Loucy (cell line): ENCODE measurements around the gene SH3RF3.

ENCODE experiments used
- H2AFZ ChIP-seq: fragments of 200-600 bp; sonication (generic); 2 replicates; pipeline ENCODE4 v1.6.0; 2016; ENCODE audit warnings: antibody characterized with exemption, mild to moderate bottlenecking, low read length, moderate library complexity
- H3F3A ChIP-seq: fragments of 200-600 bp; 2 replicates; pipeline ENCODE4 v1.6.0; 2016; ENCODE audit warnings: antibody characterized with exemption, low read depth, mild to moderate bottlenecking
- H3K27me3 ChIP-seq: fragments of 200-600 bp; sonication (generic); 2 replicates; pipeline ENCODE4 v1.6.1; 2014; ENCODE audit warnings: low read length, mild to moderate bottlenecking; ENCODE audit not compliant: insufficient read depth, poor library complexity, severe bottlenecking
- H3K36me3 ChIP-seq: fragments of 200-600 bp; sonication (generic); 2 replicates; pipeline ENCODE4 v1.6.1; 2016; ENCODE audit warnings: low read length; ENCODE audit not compliant: insufficient read depth
- H3K4me1 ChIP-seq: fragments of 200-600 bp; sonication (generic); 2 replicates; pipeline ENCODE4 v1.5.1; 2014; ENCODE audit warnings: low read length, mild to moderate bottlenecking; ENCODE audit not compliant: insufficient read depth, poor library complexity, severe bottlenecking
- H3K4me2 ChIP-seq: fragments of 200-600 bp; sonication (generic); 2 replicates; pipeline ENCODE4 v1.6.0; 2014; ENCODE audit warnings: antibody characterized with exemption, low read length, low read depth, mild to moderate bottlenecking; ENCODE audit not compliant: poor library complexity, severe bottlenecking
- H3K4me3 ChIP-seq: fragments of 200-600 bp; sonication (generic); 2 replicates; pipeline ENCODE4 v1.5.1; 2014; ENCODE audit warnings: low read length, mild to moderate bottlenecking, mixed read lengths; ENCODE audit not compliant: poor library complexity, severe bottlenecking
- H3K79me2 ChIP-seq: fragments of 200-600 bp; sonication (generic); 2 replicates; pipeline ENCODE4 v1.6.1; 2014; ENCODE audit warnings: low read length; ENCODE audit not compliant: insufficient read depth
- H3K9ac ChIP-seq: fragments of 200-600 bp; sonication (generic); 2 replicates; pipeline ENCODE4 v1.6.0; 2014; ENCODE audit warnings: mild to moderate bottlenecking, low read depth, low read length, moderate library complexity; ENCODE audit not compliant: poor library complexity, severe bottlenecking
- H3K9me2 ChIP-seq: fragments of 200-600 bp; sonication (generic); replicated peaks from 2 replicates; pipeline ENCODE4 v1.6.1; 2016; ENCODE audit warnings: low read depth, low read length, mixed read lengths
- H3K9me3 ChIP-seq: fragments of 200-600 bp; sonication (generic); 2 replicates; pipeline ENCODE4 v1.6.1; 2014; ENCODE audit warnings: mild to moderate bottlenecking, antibody characterized with exemption, low read length, low read depth; ENCODE audit not compliant: insufficient read depth
- H4K20me1 ChIP-seq: fragments of 200-600 bp; sonication (generic); 2 replicates; pipeline ENCODE4 v1.6.0; 2014; ENCODE audit warnings: antibody characterized with exemption, low read length, mild to moderate bottlenecking; ENCODE audit not compliant: insufficient read depth, poor library complexity, severe bottlenecking
- EZH2phosphoT487 ChIP-seq: fragments of 200-600 bp; IDR thresholded peaks from 2 replicates; pipeline ENCODE4 v1.6.1; 2018; ENCODE audit warnings: antibody characterized with exemption, mild to moderate bottlenecking, moderate library complexity, borderline replicate concordance
- TF ChIP-seq, protein P1 (sequence below): fragments of 200-600 bp; sonication (generic); conservative IDR thresholded peaks from 2 replicates; pipeline ENCODE4 v1.5.1; 2014; ENCODE audit warnings: mild to moderate bottlenecking, antibody characterized with exemption, low read length

SH3RF3 gene

DNA sequence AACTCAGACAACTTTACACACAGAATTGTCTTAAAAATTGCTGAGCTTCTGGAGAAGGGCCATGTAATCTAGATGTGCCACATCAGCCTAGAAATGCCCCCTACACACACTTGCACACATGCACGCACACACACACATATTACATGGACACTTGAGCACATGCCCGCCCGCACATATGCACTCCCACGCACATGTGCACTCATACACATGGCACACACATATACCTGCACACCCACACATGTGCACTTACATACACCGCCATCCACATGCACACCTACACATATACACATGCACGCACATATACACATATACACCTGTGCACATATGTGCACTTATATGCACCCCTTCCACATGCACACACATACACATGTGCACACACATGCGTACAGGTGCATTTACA is 271.1 kb downstream of the SH3RF3 start:
- H2AFZ ChIP-seq = no peak overlapping the region
- H3K4me1 ChIP-seq = peaks cover 32% of the 10 kb centered on the region
- TF ChIP-seq EZH2phosphoT487 = no peak
- TF ChIP-seq, protein P1, sequence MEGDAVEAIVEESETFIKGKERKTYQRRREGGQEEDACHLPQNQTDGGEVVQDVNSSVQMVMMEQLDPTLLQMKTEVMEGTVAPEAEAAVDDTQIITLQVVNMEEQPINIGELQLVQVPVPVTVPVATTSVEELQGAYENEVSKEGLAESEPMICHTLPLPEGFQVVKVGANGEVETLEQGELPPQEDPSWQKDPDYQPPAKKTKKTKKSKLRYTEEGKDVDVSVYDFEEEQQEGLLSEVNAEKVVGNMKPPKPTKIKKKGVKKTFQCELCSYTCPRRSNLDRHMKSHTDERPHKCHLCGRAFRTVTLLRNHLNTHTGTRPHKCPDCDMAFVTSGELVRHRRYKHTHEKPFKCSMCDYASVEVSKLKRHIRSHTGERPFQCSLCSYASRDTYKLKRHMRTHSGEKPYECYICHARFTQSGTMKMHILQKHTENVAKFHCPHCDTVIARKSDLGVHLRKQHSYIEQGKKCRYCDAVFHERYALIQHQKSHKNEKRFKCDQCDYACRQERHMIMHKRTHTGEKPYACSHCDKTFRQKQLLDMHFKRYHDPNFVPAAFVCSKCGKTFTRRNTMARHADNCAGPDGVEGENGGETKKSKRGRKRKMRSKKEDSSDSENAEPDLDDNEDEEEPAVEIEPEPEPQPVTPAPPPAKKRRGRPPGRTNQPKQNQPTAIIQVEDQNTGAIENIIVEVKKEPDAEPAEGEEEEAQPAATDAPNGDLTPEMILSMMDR = no peak
- H3K27me3 ChIP-seq = no peaks in the 10 kb centered on the region
- H3K79me2 ChIP-seq = no peaks in the 10 kb centered on the region
- H3F3A ChIP-seq = no peaks in the 10 kb centered on the region
- H3K36me3 ChIP-seq = peaks cover 5% of the 10 kb centered on the region; the same call in 1 of the 2 replicates
- H3K9me3 ChIP-seq = no peaks in the 10 kb centered on the region
- H4K20me1 ChIP-seq = no peaks in the 10 kb centered on the region
- H3K9ac ChIP-seq = no peak overlapping the region
- H3K4me2 ChIP-seq = no peak overlapping the region
- H3K4me3 ChIP-seq = no peak overlapping the region
- H3K9me2 ChIP-seq = no peaks in the 10 kb centered on the region

DNA sequence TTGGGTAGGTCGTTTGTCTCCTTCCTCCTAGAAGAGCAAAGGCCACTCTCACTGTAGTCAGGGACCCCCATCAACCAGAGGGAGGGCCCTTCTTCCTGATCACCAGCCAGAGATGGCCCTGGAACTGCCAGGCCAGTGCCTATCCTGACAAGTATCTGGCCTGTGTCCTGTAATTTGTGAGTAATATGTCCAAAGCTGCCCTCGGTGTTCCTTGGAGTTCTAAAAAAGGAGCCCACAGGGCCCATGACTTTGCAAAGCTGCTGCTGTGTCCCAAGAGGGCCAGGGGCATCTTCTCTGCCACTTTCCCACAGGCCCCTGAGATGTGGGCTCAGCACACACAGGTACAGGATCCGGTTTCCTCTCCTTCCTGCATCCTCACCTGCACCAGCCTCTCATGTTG is 272.4 kb downstream of the SH3RF3 start:
- Histone ChIP-seq H3K4me2 (no peak overlapping the region), H3K79me2 (no peaks in the 10 kb centered on the region), H3K27me3 (no peaks in the 10 kb centered on the region), H4K20me1 (no peaks in the 10 kb centered on the region), H3K36me3 (peaks cover 5% of the 10 kb centered on the region; the same call in 1 of the 2 replicates), H3K4me1 (peaks cover 24% of the 10 kb centered on the region), H2AFZ (no peak overlapping the region), H3K9ac (no peak overlapping the region), H3F3A (no peaks in the 10 kb centered on the region), H3K9me3 (no peaks in the 10 kb centered on the region), H3K4me3 (no peak overlapping the region), H3K9me2 (no peaks in the 10 kb centered on the region)
- TF ChIP-seq, protein P1 = no peak
- no peak for TF ChIP-seq EZH2phosphoT487

DNA sequence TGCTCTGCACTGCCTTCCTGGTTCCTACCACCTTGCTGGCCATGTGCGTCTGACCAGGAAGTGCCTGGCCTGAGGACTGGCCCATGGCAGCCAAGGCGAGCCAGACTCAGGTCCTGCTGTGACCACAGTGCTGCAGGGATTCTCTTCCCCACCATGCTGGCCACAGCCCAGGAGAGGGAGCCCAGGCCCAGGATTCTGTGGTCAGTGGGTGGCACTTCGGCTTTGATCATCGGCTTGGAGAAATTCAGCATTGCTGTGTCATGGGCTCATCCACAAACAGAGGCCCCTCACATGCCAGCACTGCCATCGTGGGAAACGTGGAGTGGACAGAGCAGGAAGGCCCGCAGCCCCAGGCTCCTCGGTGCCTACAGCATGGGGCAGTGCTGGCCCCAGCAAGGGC is 273.2 kb downstream of the SH3RF3 start:
- no peak for TF ChIP-seq EZH2phosphoT487
- TF ChIP-seq, protein P1 = no peak
- H3K4me2 ChIP-seq = no peak overlapping the region
- peaks cover 21% of the 10 kb centered on the region for H3K4me1 ChIP-seq
- H3K9me2 ChIP-seq = no peaks in the 10 kb centered on the region
- H3F3A ChIP-seq = no peaks in the 10 kb centered on the region
- no peaks in the 10 kb centered on the region for H3K9me3 ChIP-seq
- H3K79me2 ChIP-seq = no peaks in the 10 kb centered on the region
- H4K20me1 ChIP-seq = no peaks in the 10 kb centered on the region
- peaks cover 5% of the 10 kb centered on the region; the same call in 1 of the 2 replicates for H3K36me3 ChIP-seq
- H3K27me3 ChIP-seq = no peaks in the 10 kb centered on the region
- H3K9ac ChIP-seq = no peak overlapping the region
- no peak overlapping the region for H2AFZ ChIP-seq
- no peak overlapping the region for H3K4me3 ChIP-seq
